Coronary artery (tissue), 2 donors: ENCODE data around the gene PKM.

Experiments used
- DNase-seq: peaks from one replicate; pipeline ENCODE4 v3.0.0-alpha.2; 2017; ENCODE audit warnings: low spot score
- H3K27ac ChIP-seq, 2 donors: fragments of 200-600 bp; sonication (generic); one replicate each; pipeline ENCODE4 v1.5.1; 2016 to 2019
- H3K4me3 ChIP-seq: fragments of 200-600 bp; sonication (generic); 2 replicates; pipeline ENCODE4 v1.5.1; 2016; ENCODE audit warnings: mild to moderate bottlenecking, moderate library complexity
- TF ChIP-seq, protein P1 (sequence below): fragments of 200-600 bp; sonication (generic); IDR thresholded peaks from one replicate; pipeline ENCODE4 v1.5.1; 2019; ENCODE audit warnings: antibody characterized with exemption

PKM gene

DNA sequence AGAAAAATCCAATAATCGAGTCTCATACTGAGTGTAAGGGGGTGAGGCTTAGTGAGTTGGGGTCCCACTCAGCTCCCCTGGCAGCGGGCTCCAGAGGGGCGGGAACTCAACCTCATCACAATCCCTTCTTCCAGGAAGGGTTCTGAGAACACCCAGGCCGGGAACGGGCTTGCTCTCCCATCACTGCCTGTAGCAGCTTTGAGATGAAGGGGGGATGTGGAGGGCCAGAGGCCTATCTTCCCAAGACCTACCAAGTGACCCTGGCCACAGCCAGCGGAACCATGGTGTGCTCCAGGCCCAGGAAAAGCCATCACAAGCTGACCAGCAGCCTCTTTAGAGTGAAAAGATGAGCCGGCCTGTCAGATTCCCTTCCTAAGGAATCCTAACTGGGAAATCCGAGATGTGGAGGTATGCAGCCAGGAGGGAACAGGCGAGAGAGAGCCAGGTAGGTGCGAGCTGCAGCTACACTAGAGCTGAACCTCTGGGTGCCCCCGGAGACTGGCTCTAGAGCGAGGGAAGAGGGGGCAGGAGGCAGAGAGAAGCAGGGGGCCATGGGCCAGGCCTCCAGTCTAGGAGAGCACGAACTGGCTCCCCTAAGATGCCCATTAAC, 51.9 kb downstream of the PKM start:
- TF ChIP-seq, protein P1, sequence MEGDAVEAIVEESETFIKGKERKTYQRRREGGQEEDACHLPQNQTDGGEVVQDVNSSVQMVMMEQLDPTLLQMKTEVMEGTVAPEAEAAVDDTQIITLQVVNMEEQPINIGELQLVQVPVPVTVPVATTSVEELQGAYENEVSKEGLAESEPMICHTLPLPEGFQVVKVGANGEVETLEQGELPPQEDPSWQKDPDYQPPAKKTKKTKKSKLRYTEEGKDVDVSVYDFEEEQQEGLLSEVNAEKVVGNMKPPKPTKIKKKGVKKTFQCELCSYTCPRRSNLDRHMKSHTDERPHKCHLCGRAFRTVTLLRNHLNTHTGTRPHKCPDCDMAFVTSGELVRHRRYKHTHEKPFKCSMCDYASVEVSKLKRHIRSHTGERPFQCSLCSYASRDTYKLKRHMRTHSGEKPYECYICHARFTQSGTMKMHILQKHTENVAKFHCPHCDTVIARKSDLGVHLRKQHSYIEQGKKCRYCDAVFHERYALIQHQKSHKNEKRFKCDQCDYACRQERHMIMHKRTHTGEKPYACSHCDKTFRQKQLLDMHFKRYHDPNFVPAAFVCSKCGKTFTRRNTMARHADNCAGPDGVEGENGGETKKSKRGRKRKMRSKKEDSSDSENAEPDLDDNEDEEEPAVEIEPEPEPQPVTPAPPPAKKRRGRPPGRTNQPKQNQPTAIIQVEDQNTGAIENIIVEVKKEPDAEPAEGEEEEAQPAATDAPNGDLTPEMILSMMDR, result no peak
- H3K27ac ChIP-seq, result peak overlapping the region in 1 of 2 donors; percentile 79
- no peak overlapping the region for H3K4me3 ChIP-seq
- DNase-seq, result no peak

DNA sequence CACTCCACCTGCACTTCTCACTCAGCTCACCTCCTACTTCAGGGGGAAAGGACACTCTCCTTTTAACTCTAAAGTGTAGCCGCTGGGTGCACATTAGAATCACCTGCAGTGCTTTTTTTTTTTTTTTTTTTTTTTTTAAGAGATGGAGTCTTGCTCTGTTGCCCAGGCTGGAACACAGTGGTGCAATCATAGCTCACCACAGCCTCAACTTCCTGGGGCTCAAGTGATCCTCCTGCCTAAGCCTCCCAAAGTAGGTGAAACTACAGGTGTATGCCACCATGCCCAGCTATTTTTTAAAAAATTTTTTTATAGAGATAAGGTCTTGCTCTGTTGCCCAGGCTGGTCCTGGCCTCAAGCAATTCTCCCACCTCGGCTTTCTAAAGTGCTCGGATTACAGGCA, 54.2 kb downstream of the PKM start:
- DNase-seq, result no peak
- TF ChIP-seq, protein P1, result no peak
- no peak overlapping the region for H3K4me3 ChIP-seq
- H3K27ac ChIP-seq, result no peak overlapping the region

DNA sequence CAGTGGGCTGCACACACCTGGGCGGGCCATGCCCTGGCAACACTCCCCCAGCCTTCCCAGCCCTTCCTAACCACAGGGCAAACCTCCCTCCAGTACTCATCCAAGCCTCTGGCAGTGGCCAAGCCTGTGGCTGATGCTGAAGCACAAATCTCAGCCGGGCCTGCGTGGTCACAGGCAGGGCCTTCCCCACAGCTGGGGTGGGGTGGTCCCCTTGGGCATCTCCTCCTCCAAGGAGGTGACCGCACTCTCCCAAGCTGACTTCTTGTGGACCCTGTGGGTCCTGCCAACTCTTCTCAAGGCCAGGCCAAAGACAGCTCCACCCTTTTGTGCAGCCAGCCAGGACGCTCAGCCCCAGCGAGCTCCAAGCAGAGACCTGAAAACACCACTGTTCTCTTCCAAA, 54.8 kb downstream of the PKM start:
- Histone ChIP-seq H3K27ac (no peak overlapping the region), H3K4me3 (no peak overlapping the region)
- no peak for DNase-seq
- TF ChIP-seq, protein P1, result no peak

DNA sequence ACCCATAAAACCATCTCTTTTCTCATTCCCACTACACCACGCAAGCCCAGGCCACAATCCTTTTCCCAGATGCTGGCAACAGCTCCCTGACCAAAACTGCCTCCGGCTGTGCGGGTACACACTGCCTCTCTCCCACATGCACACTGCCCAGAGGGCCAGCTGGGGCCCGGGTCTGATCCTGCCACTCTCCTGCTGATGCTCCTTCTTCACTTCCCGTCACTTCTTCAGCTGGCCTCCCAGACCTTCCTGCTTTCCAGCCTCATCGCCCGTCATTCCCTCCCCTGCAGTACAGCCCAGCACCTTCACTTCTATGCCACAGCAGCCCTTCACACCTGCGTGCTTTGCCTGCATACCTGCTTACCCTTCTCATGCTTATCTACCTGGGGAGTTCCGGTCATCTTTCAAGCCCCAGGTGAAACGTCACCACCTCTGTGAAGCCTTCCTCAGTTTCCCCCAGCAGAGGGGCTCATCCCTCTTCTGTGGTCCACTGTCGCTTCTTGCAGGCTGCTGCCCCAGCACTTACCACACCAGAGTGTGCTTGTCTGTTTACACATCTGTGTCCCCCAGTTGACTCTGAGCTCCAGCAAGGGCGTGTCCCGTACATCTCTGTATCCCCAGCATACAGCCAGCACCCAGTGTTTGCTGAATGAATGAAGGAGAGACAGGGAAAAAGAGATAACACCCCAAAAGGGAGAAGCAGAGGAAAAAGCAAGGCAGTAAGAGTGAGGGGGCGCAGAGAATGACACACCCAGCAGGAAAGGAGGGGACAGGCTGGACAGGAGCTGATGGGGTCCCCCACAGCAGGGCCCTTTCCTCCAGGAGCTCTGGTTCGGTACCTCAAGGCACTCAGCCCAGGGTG, 55.6 kb downstream of the PKM start:
- H3K27ac ChIP-seq, result no peak overlapping the region
- H3K4me3 ChIP-seq, result no peak overlapping the region
- no peak for DNase-seq
- TF ChIP-seq, protein P1, result no peak

DNA sequence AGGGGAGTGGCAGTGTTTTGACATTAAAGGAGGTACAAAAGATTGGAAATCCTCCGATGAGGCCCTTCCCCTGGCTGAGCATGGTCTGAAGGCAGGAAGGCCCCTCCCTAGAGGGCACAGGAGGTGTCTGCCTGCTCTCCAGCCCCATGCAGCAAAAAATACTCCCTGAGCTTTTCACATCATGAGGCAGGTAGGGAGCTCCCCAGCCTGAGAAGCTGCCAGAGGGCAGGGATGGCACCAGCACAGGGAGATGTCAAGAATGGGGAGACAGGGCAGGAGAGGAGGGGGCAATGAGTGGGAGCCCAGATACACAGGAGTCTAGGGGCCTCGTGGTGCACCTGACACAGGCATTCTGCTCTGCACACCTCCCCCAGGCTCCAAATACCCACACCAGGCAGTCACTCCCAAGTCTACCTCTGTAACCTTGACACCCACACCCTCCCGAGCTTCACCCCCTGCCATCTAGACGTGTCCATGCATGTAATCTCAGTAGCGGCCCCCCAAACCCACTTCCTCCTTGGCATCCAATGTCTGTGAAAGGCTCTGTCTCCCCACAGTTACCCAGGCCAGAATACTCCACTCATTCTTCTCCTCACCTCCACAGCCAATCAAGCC, 56.3 kb downstream of the PKM start:
- Histone ChIP-seq H3K27ac (no peak overlapping the region), H3K4me3 (no peak overlapping the region)
- no peak for DNase-seq
- TF ChIP-seq, protein P1, result no peak

DNA sequence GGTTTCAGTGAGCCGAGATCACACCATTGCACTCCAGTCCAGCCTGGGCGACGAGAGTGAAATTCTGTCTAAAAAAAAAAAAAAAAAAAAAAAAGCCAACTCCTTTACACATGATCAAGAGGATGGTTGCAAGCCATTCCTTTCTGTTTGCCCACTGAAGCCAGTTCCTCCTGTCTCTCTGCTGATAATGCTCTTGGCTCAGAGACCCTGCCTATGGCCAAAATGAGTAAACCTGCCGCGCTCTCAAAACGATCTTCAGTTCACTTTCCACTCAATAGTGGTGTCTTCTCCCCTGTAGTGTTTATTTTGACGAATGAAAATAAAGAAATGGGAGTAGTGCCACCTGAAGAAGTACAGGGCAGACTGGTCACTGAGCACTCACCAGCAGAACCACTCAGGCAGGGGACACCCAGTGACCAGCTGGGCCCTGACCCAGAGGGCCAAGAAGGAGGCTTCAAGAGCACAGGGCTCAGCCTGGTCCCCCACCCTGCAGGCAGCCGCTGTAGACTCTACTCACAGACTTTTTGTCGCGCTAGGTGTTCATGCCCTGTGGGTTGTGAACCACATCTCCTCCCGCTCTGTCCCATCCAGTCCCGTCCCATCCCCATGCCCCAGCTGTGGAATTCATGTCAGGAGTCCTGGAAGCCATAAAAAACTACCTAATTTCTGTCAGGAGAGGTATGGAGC, 57.0 kb downstream of the PKM start:
- TF ChIP-seq, protein P1, result no peak
- Histone ChIP-seq H3K27ac (no peak overlapping the region), H3K4me3 (no peak overlapping the region)
- DNase-seq, result no peak
